Keratinocyte (primary cell): ENCODE data around the gene WDR70. TPM values are rescaled to one million over a fixed set of nuclear protein-coding genes. Genes with fewer than 3 reads are reported as not detected.
"Not testable (repeated sequence)": the region's sequence is repeated elsewhere in the genome, so short reads cannot be mapped to it uniquely, and the experiment has no call there.

Source experiments
- DNase-seq: peaks from one replicate; pipeline ENCODE4 v3.0.0-alpha.2; 2011; ENCODE audit warnings: low read depth, missing footprints, low spot score
- FAIRE-seq: peaks from 2 replicates; lab custom pipeline; 2011; peaks lifted over from hg19 to GRCh38; lab: Jason Lieb, UNC
- H2AFZ ChIP-seq: 2 replicates; pipeline ENCODE4 v1.6.0; 2012; ENCODE audit warnings: low read length, control low read depth, inconsistent platforms; ENCODE audit not compliant: control insufficient read depth
- H3K27ac ChIP-seq: 2 replicates; pipeline ENCODE4 v1.5.1; 2011; ENCODE audit warnings: low read length; ENCODE audit not compliant: control insufficient read depth, insufficient read depth
- H3K27me3 ChIP-seq: 3 replicates; pipeline ENCODE4 v1.6.0; 2011; ENCODE audit warnings: low read length; ENCODE audit not compliant: control insufficient read depth, insufficient read depth; ENCODE audit errors: extremely low read depth
- H3K36me3 ChIP-seq, 2 experiments: 2 replicates in 1 of 2; 3 replicates in 1 of 2; pipeline ENCODE4 v1.5.1; 2011; ENCODE audit warnings: low read length in 2 of 2, mild to moderate bottlenecking in 1 of 2; ENCODE audit not compliant: control insufficient read depth in 2 of 2, insufficient read depth in 2 of 2; ENCODE audit errors: extremely low read depth in 1 of 2
- H3K4me1 ChIP-seq: 3 replicates; pipeline ENCODE4 v1.5.1; 2011; ENCODE audit warnings: low read length; ENCODE audit not compliant: control insufficient read depth, insufficient read depth; ENCODE audit errors: extremely low read depth
- H3K4me2 ChIP-seq: 3 replicates; pipeline ENCODE4 v1.6.0; 2011; ENCODE audit warnings: low read depth, low read length; ENCODE audit not compliant: control insufficient read depth, insufficient read depth; ENCODE audit errors: extremely low read depth
- H3K4me3 ChIP-seq, 3 experiments: fragments of 200-600 bp in 1 of 3; sonication (generic) in 1 of 3; 2 replicates in 2 of 3; 3 replicates in 1 of 3; pipeline ENCODE4 v1.5.1; 2011 to 2016; ENCODE audit warnings: low read length in 3 of 3, mild to moderate bottlenecking in 3 of 3, control low read depth in 2 of 3, inconsistent platforms in 1 of 3, low read depth in 1 of 3, mixed read lengths in 1 of 3, mixed run types in 1 of 3, moderate library complexity in 1 of 3; ENCODE audit not compliant: control insufficient read depth in 2 of 3, insufficient read depth in 2 of 3; ENCODE audit errors: extremely low read depth in 1 of 3
- H3K79me2 ChIP-seq: 2 replicates; pipeline ENCODE4 v1.6.0; 2012; ENCODE audit warnings: low read length; ENCODE audit not compliant: control insufficient read depth, insufficient read depth
- H3K9ac ChIP-seq: 3 replicates; pipeline ENCODE4 v1.6.0; 2011; ENCODE audit warnings: low read length; ENCODE audit not compliant: control insufficient read depth, insufficient read depth; ENCODE audit errors: extremely low read depth
- H3K9me1 ChIP-seq: 3 replicates; pipeline ENCODE4 v1.6.0; 2011; ENCODE audit warnings: low read length; ENCODE audit not compliant: control insufficient read depth, insufficient read depth; ENCODE audit errors: extremely low read depth
- H3K9me3 ChIP-seq: 2 replicates; pipeline ENCODE4 v1.5.1; 2012; ENCODE audit warnings: low read depth, low read length; ENCODE audit not compliant: control insufficient read depth
- H4K20me1 ChIP-seq: 3 replicates; pipeline ENCODE4 v1.6.0; 2011; ENCODE audit warnings: low read length; ENCODE audit not compliant: control insufficient read depth, insufficient read depth; ENCODE audit errors: extremely low read depth
- EZH2 ChIP-seq: IDR thresholded peaks from one replicate; pipeline ENCODE4 v1.6.1; 2012; ENCODE audit warnings: inconsistent platforms, mild to moderate bottlenecking, low read length, moderate library complexity
- dilution Hi-C: fragments of 300-500 bp; cut with MboI; formaldehyde crosslinking; loops from one replicate; pipeline ENCODE4 v1.7.0; 2020; ENCODE audit warnings: low sequenced_read_pairs; ENCODE audit not compliant: extremely low pct_ligation_motif_present
- polyA plus RNA-seq, 5 experiments: library from polyadenylated mRNA; depleted of rRNA in 3 of 5; stranded (reverse) in 3 of 5; stranded (forward) in 1 of 5; unstranded in 1 of 5; fragments of >200 nt; gene quantifications; 1 replicate in 1 of 5; 2 replicates in 3 of 5; 3 replicates in 1 of 5; pipeline versions ENCODE4 v1.2.1 to v1.2.3, GENCODE V29; 2011 to 2012; ENCODE audit warnings: missing spikeins in 2 of 5, low read depth in 1 of 5, low replicate concordance in 1 of 5
- TF ChIP-seq, protein P1 (sequence below), 3 experiments: IDR thresholded peaks in 1 of 3; conservative IDR thresholded peaks in 1 of 3; optimal IDR thresholded peaks in 1 of 3; 2 replicates in 2 of 3; 3 replicates in 1 of 3; pipeline versions ENCODE3 to v1.5.1; 2011; ENCODE audit warnings: low read length in 3 of 3, mild to moderate bottlenecking in 3 of 3, moderate library complexity in 2 of 3, control low read depth in 1 of 3, inconsistent platforms in 1 of 3; ENCODE audit not compliant: insufficient read depth in 2 of 3; ENCODE audit errors: extremely low read depth in 1 of 3

Gene WDR70
- polyA plus RNA-seq, 1 donor (not counting 4 experiments of a cell fraction or from before 2014, with no cell fraction given): 25.1 TPM

DNA sequence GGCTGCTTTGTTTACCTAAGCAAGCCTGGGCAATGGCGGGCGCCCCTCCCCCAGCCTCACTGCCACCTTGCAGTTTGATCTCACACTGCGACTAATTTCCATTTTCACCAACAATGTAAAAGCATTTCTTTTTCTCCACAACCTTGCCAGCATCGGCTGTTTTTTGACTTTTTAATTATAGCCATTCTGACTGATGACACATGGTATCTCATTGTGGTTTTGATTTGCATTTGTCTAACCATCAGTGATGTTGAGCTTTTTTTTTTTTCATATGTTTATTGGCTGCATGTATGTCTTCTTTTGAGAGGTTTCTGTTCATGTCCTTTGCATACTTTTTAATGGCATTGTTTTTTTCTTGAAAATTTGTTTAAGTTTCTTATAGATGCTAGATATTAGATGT lies 300.8 kb downstream of the WDR70 start:
- H2AFZ ChIP-seq, H4K20me1 ChIP-seq, H3K36me3 ChIP-seq, H3K79me2 ChIP-seq, dilution Hi-C loops, H3K4me2 ChIP-seq, DNase-seq, H3K27ac ChIP-seq, H3K4me1 ChIP-seq, FAIRE-seq, H3K9me3 ChIP-seq, H3K9ac ChIP-seq, H3K9me1 ChIP-seq, H3K27me3 ChIP-seq, H3K4me3 ChIP-seq: not testable (repeated sequence)

DNA sequence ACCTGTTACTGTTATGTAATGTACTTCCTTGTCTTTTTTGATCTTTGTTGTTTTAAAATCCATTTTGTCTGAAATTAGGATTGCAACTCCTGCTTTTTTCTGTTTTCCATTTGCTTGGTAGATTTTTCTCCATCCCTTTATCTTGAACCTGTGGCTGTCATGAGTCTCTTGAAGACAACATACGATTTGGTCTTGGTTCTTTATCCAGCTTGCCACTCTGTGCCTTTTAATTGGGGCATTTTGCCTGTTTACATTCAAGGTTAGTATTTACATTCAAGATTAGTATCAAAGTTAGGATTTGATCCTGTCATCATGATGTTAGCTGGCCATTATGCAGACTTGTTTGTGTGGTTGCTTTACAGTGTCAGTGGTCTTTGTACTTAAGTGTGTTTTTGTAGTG lies 304.0 kb downstream of the WDR70 start:
- TF ChIP-seq, protein P1, sequence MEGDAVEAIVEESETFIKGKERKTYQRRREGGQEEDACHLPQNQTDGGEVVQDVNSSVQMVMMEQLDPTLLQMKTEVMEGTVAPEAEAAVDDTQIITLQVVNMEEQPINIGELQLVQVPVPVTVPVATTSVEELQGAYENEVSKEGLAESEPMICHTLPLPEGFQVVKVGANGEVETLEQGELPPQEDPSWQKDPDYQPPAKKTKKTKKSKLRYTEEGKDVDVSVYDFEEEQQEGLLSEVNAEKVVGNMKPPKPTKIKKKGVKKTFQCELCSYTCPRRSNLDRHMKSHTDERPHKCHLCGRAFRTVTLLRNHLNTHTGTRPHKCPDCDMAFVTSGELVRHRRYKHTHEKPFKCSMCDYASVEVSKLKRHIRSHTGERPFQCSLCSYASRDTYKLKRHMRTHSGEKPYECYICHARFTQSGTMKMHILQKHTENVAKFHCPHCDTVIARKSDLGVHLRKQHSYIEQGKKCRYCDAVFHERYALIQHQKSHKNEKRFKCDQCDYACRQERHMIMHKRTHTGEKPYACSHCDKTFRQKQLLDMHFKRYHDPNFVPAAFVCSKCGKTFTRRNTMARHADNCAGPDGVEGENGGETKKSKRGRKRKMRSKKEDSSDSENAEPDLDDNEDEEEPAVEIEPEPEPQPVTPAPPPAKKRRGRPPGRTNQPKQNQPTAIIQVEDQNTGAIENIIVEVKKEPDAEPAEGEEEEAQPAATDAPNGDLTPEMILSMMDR (optimal IDR thresholded peaks at IDR 0.05 in 1 of 3, IDR thresholded peaks at IDR 0.05 in 1 of 3, conservative IDR thresholded peaks at IDR 0.05 in 1 of 3; ENCODE audit: extremely low read depth in 1 of 3, insufficient read depth in 2 of 3, low read length in 3 of 3): no peak
- TF ChIP-seq EZH2: no peak
- dilution Hi-C loops: no loop called here

DNA sequence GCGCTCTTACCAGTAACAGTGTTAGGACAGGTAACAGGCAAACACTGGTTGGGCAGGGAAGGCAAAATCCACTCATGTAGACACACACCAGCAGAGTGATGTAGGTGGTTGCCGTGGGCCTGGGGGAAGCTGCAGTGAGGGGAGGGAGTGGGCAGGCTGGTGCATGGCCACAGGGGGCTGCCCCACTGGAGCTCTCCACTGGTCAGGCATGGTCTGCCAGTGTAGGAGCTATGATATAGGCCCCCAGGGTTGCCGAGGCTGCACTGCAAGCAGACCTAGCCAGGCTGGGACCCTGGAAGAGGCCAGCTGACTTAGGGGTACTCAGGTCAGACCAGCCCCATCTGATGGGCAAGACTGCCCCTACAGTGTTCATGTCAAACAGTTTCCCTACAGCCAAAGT lies 306.1 kb downstream of the WDR70 start:
- no peak overlapping the region for H3K27ac ChIP-seq
- TF ChIP-seq, protein P1 (optimal IDR thresholded peaks at IDR 0.05 in 1 of 3, IDR thresholded peaks at IDR 0.05 in 1 of 3, conservative IDR thresholded peaks at IDR 0.05 in 1 of 3; ENCODE audit: extremely low read depth in 1 of 3, insufficient read depth in 2 of 3, low read length in 3 of 3): no peak
- TF ChIP-seq EZH2: no peak
- H4K20me1 ChIP-seq: no peaks in the 10 kb centered on the region
- no peak overlapping the region for H3K4me2 ChIP-seq
- no peak for FAIRE-seq
- dilution Hi-C loops: no loop called here
- no peaks in the 10 kb centered on the region for H3K9me3 ChIP-seq
- no peaks in the 10 kb centered on the region for H3K79me2 ChIP-seq
- H3K9me1 ChIP-seq: no peaks in the 10 kb centered on the region
- DNase-seq: no peak
- no peak overlapping the region for H3K4me3 ChIP-seq
- H3K36me3 ChIP-seq: no peaks in the 10 kb centered on the region
- H3K4me1 ChIP-seq: no peaks in the 10 kb centered on the region
- H3K27me3 ChIP-seq: no peaks in the 10 kb centered on the region
- H2AFZ ChIP-seq: no peak overlapping the region
- H3K9ac ChIP-seq: no peak overlapping the region

More for the DNA sequence above, 304.0 kb downstream of the WDR70 start:
- no peaks in the 10 kb centered on the region for H3K9me3 ChIP-seq
- no peaks in the 10 kb centered on the region for H4K20me1 ChIP-seq
- no peak overlapping the region for H3K4me3 ChIP-seq
- no peak for DNase-seq
- H3K79me2 ChIP-seq: no peaks in the 10 kb centered on the region
- no peak overlapping the region for H3K4me2 ChIP-seq
- FAIRE-seq: no peak
- no peaks in the 10 kb centered on the region for H3K9me1 ChIP-seq
- no peaks in the 10 kb centered on the region for H3K4me1 ChIP-seq
- H2AFZ ChIP-seq: no peak overlapping the region
- no peaks in the 10 kb centered on the region for H3K27me3 ChIP-seq
- H3K9ac ChIP-seq: no peak overlapping the region
- no peaks in the 10 kb centered on the region for H3K36me3 ChIP-seq
- H3K27ac ChIP-seq: no peak overlapping the region
